Raji (cell line): ENCODE data around the gene C19orf53.

Experiments used
- POLR2A ChIP-seq: IDR thresholded peaks from 2 replicates; pipeline ENCODE4 v1.6.1; 2011; ENCODE audit warnings: low read depth, low read length, control low read depth; ENCODE audit not compliant: insufficient read depth

C19orf53 gene

DNA sequence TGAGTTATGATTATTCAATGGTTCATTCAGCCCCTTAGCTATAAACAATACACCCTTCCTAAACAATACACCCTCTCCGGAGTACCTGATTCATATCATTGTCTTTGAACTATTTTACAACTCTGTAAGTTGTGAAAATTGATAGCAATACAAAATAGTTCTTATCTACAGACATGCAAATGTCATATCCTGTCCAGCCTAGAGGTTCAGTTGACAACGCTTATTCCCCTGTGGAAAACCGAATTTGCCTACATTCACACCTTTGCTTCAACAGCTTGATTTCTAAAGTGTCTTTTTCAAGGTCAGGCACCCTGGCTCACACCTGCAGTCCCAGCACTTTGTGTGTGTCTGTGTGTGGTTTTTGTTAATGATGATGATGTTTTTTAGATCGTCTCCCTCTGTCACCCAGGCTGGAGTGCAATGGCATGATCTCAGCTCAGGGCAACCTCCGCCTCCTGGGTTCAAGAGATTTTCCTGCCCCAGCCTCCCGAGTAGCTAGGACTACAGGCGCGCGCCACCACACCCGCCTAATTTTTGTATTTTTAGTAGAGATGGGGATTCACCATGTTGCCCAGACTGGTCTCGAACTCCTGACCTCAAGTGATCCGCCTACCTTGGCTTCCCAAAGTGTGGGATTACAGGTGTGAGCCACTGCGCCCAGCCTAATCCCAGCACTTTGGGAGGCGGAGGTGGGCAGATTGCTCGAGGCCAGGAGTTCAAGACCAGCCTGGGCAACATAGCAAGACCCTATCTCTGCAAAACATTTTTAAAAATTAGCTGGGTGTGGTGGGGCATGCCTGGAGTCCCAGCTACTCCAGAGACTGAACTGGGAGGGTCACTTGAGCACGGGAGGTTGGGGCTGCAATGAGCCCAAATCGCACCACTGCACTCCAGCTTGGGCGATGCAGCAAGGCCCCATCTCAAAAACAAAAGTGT lies 9.6 kb downstream of the C19orf53 start:
- no peak for TF ChIP-seq POLR2A

DNA sequence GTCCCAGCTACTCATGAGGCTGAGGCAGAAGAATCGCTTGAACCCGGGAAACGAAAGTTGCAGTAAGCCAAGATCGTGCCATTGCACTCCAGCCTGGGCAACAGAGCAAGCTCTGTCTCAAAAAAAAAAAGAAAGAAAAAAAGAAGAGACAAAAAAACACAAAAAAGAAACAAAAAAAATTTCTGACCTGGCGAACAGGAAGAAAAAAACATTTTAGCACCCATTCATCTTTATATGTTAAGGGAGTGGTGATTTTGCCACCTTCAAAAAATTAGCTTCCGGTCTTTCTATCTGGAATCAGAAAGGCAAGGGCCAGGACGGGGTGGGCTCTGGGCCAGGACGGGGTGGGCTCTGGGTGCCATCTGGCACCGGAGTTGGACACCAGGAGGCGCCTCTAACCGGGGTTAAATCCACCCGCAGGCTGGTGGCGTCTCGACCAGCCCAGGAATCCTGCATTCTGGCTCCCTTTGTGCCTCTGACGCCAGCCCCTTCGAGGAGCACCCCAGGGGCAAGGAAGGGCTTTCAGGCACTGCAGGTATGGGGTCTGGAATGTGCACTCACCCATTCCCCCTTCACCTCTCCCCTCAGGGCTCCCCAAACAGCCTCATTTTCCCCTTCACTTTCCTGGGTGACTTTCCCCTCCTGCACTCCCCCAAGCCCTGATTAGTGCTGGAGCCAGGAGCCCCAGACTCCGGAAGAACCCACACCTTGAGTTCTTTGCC lies 10.6 kb downstream of the C19orf53 start:
- no peak for TF ChIP-seq POLR2A

DNA sequence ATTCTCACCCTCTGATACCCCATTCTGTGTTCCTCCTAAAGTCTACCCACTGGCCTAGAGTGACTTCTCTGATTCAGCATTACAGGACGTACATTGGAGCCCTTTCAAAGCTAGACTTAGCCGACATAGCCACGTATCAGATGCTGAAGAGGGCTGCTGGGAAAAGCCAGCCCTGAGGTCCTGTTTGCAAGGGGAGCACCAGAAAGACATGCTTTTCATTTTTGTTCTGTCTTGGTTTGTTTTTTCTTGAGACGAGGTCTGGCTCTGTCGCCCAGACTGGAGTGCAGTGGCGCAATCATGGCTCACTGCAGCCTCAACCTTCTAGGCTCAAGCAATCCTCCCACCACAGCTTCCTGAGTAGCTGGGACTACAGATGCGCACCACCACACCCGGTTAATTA lies 14.7 kb downstream of the C19orf53 start:
- no peak for TF ChIP-seq POLR2A

DNA sequence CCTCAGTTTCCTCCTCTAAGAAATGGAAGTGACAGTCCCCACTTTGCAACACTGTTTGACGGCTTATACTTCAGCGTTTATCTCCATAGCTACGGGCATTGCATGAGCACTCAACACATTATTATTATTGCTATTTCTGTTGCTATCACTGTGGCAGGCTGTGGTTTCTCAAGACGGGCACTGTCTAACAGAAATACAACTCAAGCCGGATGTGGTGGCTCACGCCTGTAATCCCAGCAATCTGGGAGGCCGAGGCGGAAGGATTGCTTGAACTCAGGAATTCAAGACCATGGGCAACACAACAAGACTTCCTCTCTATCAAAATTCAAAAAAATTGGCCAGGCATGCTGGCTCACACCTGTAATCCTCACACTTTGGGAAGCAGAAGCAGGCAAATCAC lies 16.1 kb downstream of the C19orf53 start:
- TF ChIP-seq POLR2A, result no peak

DNA sequence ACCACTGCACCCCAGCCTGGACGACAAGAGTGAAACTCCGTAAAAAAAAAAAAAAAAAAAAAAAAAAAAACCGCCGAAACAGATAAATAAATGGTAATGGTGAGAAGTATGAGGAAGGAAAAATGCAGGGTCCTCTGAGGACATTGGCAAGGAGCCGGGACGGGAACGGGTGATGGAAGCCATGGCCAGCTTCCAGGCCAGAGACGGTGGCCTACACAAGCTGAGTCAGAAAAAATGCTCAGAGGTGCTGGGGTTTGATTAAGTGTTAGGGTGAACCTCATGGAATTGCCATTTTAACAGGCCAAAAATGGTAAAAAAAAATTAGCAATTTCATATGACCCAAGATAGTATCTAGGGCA lies 20.1 kb downstream of the C19orf53 start:
- TF ChIP-seq POLR2A, result no peak

DNA sequence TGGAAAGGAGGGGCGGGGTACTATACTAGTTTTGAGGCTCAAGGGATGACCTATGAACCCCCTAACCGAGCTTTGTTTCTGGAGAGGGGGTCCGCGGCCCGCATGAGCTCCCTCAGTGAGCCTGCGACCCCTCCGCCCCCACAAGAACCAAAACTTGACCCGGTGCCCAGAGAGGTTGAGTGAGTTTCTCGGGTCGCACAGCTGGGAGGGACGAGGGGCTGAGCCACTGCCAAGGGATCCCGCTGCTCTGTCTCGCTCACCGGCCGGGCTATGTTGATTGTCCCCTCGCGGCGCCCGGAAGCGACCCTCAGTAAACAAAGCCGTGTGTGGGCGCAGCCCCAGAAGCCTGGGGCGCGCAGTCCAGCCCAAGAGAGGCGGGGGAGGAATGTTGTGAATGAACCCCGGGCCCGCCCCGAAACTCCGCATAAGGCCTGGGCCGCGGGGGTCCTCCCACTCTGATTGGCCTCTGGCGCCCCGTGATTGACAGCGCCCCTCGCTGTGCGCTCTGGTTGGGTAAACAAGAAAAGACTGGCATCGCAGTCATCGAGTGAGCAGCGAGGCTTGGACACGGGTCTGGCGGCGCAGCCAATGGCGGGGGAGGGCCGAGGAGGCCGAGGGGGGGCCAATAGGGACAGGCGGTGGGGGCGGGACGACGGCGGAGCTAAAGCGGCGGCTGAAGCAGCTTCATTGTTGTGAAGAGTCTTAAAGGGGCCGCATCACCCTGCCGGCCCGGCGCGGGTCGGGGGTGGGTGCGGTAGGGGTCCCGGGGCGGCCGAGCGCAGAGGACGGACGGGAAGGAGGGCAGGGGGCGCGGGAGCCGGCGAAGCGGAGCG lies 20.7 kb downstream of the C19orf53 start, which contains the start of gene ZSWIM4:
ZSWIM4 (plus strand) TSS at position 687 of the 833 bp plus-strand sequence. CDS start 206 bp downstream, outside the sequence.
- peak; percentile 41; the same call in 1 of the 2 replicates for TF ChIP-seq POLR2A

DNA sequence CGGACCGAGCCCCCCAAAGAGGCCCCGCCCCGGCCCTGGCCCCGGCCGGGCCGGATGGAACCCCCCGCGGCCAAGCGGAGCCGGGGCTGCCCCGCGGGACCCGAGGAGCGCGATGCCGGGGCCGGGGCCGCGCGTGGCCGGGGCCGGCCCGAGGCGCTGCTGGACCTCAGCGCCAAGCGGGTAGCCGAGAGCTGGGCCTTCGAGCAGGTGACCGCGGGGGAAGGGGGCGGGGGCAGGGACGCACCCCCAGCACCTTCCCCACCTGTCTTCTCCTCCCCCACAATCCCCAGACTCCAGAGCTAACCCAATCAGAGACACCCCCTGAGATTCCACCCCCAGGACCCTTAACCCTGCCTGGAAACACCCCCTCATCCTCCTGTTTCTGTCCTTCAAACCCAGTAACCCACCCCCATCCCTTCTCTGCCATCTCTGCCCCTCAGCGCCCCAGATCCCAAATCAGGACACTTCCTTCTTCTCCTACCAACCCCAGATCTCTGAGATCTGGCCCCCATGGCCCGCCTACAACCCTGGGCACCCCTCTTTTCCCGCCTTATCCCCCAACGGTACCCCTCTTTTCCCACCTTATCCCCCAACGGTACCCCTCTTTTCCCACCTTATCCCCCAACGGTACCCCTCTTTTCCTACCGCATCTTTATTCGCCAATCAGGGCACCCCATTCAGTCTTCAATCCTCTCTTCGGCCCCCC lies 21.5 kb downstream of the C19orf53 start:
- TF ChIP-seq POLR2A, result no peak

DNA sequence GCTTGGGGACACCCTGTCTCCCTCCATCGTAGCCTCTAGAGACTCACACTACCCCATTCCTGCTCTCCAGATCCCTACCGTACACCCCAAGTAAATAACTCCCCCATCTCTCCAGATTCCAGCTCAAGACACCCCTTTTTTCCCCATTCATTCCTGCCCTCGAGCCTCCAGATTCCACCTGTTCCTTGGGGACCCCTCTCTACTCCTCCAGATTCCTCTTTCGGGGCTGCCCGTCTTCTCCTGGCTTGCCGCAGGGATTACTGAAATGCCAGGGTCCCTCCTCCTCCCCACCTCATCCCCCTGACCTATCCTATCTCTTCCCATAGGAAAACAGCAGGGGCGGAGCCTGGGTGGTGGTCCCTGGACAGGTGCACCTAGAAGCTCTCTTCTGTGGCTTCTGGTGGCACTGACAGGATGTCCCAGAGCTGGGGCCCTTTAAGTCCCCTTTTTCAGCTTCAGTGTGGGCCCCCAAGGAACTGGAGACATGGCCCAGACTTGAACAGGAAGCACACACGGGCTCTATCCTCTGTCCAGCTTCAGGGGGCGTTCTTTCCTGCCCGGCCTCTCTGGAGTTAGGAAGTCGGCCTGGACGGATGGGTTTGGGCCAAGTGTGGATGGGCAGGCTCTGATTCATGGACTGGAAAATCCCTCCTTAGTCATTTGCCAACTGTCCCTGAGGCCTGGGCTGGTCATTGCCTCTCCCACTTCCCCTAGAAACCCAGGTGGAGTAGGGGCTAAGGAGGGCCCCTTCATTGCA lies 22.2 kb downstream of the C19orf53 start:
- no peak for TF ChIP-seq POLR2A

DNA sequence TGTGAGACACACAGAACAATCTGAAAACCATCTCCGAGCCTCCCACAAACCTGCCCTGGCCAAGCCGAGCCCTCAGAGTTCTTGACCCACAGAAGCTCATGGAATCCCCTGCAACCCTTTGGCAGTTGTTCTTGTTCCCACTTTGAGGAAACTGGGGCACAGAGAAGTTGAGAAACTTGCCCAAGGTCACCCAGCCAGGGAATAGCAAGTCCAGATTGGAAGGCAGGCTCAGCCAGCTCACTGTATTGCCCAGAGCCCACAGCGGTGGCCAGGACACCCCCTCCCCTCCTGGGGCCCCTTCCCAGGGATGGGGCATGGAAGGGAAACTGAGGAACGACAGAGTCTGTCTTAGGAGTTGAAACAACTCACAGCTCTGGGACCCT lies 22.8 kb downstream of the C19orf53 start:
- TF ChIP-seq POLR2A, result no peak

DNA sequence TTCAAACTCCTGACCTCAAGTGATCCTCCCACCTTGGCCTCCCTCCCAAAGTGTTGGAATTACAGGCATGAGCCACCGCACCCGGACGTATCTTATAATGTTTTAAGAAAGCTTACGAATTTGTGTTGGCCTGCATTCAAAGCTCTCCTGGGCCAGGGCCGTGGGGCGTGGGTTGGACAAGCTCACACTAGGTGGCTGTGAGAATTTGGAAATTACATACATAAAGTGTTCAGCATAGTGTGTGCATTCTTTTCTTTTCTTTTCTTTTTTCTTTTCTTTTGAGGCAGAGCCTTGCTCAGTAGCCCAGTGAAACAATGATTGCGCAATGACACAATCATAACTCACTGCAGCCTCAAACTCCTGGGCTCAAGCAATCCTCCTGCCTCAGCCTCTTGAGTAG lies 23.6 kb downstream of the C19orf53 start:
- no peak for TF ChIP-seq POLR2A

DNA sequence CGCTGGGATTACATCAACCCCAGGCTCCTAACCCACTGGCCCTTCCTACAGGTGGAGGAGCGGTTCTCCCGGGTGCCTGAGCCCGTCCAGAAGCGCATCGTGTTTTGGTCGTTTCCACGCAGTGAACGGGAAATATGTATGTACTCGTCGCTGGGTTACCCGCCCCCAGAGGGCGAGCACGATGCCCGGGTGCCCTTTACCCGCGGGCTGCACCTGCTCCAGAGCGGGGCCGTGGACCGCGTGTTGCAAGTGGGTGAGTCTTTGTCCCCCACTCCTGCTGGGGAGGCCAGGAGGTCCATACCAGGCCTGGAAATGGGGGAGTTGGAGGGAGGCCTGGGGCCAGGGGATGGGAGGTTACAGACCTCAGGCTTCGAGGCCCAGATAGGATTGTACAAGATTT lies 25.4 kb downstream of the C19orf53 start:
- no peak for TF ChIP-seq POLR2A

DNA sequence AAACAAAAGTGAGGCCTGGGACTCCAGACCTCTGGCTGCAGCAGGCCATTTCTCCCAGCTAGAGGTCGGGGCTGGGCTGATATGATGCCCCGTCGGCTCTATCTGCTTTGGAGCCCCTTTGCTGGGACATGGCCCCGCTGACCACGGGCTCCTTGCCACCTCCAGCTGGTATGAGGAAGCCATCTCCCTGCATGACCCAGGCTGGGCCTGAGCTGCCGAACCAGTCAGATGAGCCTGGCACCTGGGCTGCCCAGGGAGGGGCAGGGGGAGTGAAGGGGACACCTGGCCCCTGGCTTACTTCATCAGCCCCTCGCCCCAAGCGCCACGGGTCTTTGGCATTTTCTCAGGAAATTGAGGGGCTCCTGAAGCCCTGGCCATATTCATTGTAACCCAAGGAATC lies 28.8 kb downstream of the C19orf53 start:
- no peak for TF ChIP-seq POLR2A

DNA sequence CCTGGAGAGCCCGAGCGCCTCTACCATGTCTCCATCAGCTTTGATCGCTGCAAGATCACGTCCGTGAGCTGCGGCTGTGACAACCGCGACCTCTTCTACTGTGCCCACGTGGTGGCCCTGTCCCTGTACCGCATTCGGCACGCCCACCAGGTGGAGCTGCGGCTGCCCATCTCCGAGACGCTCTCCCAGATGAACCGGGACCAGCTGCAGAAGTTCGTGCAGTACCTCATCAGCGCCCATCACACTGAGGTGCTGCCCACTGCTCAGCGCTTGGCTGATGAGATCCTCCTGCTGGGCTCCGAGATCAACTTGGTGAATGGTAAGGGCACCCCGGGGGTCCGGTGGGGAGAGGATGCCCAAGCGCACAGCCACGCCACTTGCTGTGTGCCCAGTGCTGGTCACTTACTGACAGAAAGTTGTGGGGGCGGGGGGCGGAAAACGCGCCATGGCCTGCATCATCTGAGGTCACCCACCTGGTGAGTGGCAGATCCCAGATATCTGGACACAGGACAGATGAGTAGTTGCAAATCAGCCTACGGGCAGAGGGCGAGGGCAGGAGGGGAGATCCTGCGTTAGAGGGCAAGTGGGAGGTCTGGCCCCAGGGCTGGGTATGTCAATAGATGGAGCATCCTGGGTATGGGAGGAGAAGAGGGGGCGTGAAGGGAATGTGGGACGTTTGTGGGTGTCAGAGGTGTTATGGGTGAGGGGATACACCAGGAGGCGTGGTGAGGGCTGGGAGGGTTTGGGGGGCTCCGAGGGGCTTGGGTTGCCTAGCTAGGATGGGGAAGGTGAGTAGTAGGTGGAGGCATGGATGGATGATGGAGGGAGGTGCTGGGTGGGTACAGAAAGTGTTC lies 30.8 kb downstream of the C19orf53 start:
- TF ChIP-seq POLR2A, result no peak
